ENCODE data around the gene CYB5RL. TPM values are rescaled to one million over a fixed set of nuclear protein-coding genes. Genes with fewer than 3 reads are reported as not detected.
"Not testable (repeated sequence)": the region's sequence is repeated elsewhere in the genome, so short reads cannot be mapped to it uniquely, and the experiment has no call there.

The CYB5RL gene
- polyA plus RNA-seq (2013, experiment 1 of 2; ENCODE audit: insufficient read length) = 6.5 TPM
- polyA plus RNA-seq (2013, experiment 2 of 2; ENCODE audit: insufficient read length) = 4.1 TPM

- DNase-seq = peak; percentile 96
Observed at GRCh38 chr1:54199765-54200518, at the start of gene CYB5RL, which contains the start of gene MRPL37. TSS of gene CYB5RL (minus strand) at chr1:54200030. CDS start at chr1:54195616, 4,414 bp downstream. TSS of gene MRPL37 (plus strand) at chr1:54200167. CDS start at chr1:54200244, 77 bp downstream.

- DNase-seq = no peak
Observed at GRCh38 chr1:54248966-54249365, 49.1 kb upstream of the CYB5RL start.

DNA sequence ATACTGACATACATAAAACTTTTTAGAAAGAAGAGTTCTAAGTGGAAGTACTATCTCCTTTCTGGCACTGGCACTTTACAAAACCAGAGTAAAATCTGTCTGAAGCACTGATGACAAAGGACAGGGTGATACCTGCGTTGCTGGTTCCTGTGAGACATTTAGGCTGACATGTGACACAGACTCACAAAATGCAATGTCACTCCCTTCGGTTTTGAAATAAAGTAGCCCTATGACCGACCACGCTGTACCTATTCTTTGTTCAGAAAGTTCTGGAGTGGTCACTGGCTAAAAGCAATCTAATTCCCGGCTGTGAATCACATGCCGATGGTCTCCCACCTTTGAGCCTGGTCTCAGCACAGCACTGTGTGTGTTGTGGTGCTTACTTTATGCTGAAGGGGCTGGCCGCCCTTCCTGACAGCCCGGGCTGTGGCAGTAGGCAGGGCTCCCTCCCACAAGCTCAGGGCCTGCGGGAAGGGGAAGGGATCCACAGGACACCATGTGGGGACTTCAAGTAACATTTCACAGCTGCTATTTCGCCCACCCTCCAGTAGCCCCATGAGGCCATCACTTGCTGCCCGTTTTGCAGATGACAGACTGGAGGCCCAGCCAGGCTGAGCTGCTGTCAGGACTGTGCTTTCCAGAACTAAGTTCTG lies 48.2 kb upstream of the CYB5RL start:
- DNase-seq = no peak

DNA sequence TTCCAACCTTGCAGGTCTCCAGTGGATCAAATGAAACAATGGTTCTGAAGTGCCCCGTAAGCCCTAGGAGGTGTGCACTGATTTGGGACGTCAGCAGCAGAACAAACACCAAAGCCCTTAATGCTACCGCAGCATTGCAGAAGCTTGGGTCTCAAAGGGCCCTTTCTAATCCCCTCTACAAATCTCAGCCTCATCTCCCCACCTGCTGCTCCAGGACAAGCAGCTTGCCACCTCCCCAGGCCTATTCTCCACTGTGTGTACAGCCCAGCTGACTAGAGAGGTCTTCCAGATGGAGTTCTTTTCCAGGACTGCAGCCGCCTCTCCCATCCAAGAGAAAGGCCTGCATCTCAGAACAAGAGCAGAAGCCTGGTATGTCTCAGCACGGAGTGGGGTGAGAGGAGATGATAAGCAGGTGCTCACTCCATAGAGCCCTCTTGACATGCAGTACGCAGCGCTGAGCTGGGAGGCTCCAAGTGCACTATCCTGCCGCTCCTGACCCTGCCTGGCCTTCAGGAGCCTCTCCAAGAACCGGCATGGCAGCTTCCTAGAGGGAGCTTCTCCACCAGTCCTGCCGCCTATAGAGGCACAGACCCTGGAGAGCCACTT lies 46.4 kb upstream of the CYB5RL start:
- DNase-seq = no peak

DNA sequence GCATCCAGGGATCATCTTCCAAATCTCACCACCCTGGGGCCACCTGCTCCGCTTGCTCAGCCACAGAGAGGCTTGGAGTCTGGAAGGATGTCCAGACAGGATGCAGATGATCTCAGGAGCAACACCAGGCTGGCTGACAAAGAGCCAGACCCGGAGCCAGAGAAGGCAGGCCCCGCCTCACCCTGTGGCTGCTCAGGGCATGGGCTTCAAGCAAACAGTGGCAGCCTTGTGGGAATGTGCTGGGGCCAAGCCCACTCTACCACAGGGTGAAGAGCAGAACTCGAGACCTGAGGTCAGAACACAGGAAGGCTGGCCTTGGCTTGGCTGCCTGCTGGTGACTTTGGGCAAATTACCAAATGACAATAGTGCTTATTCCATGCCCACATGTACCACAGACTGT lies 45.7 kb upstream of the CYB5RL start:
- no peak for DNase-seq

GRCh38 chr1:54244655-54245054 lies 44.8 kb upstream of the CYB5RL start:
- DNase-seq = no peak

GRCh38 chr1:54243022-54243421 lies 43.2 kb upstream of the CYB5RL start:
- DNase-seq = no peak

GRCh38 chr1:54241364-54241763 lies 41.5 kb upstream of the CYB5RL start:
- DNase-seq = no peak

- no peak for DNase-seq
Observed at GRCh38 chr1:54240741-54241335, 41.0 kb upstream of the CYB5RL start.

DNA sequence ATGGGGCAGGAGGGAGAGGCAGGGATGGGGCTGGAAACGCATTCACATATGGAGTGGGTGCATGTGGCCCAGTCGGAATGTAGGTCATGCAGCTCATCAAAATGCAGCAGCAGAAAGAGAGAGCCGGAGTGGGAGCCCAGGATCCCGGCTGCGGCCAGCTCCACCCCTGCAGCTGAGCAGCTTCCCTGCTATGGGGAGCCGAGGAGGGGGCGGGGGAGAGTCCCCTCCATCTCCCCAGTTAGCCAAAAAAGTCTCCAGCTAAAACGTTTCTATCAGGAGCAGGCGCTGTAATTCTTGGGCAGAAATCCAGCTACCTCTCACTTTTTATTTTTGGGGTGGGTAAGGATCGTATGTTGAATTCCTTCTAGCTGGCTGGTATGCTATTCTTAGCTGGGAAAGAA lies 39.8 kb upstream of the CYB5RL start:
- DNase-seq = peak; percentile 51

DNA sequence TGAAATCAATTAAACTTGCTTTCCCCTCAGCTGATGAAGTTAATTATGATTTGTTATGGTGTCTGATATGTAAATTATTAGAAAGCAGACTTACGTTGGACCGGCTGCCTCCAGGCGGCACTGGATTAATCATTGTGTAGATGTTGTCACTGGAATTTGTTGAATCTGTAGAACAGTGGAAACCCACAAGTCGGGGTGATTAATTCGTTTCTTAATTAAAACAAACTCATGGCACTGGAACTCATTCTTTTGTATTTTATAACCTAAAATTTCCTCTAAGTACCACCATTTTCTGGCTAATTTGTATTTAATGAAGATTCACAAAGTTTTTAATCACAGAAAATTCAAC lies 39.2 kb upstream of the CYB5RL start:
- no peak for DNase-seq

GRCh38 chr1:54238353-54239034 lies 38.7 kb upstream of the CYB5RL start:
- no peak for DNase-seq

GRCh38 chr1:54237586-54237985 lies 37.8 kb upstream of the CYB5RL start:
- no peak for DNase-seq

DNA sequence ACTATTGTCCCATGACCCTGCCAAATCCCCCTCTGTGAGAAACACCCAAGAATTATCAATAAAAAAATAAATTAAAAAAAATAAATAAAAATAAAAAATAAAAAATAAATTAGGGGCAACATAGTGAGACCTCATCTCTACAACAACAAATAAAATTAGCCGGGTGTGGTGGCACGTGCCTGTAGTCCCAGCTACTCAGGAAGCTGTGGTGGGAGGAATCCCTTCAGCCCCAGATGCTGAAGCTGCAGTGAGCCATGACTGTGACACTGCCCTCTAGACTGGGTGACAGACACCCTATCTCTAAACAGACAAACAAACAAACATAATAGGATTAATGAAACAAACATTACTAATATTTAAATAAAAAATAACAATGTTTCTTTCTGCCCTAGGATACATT lies 34.5 kb upstream of the CYB5RL start:
- no peak for DNase-seq

DNA sequence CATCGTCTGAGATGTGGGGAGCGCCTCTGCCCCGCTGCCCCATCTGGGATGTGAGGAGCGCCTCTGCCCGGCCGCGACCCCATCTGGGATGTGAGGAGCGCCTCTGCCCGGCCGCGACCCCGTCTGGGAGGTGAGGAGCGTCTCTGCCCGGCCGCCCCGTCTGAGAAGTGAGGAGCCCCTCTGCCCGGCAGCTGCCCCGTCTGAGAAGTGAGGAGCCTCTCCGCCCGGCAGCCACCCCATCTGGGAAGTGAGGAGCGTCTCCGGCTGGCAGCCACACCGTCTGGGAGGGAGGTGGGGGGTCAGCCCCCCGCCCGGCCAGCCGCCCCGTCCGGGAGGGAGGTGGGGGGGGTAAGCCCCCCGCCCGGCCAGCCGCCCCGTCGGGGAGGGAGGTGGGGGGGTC lies 33.4 kb upstream of the CYB5RL start:
- DNase-seq = not testable (repeated sequence)

- DNase-seq = no peak
Observed at GRCh38 chr1:54230507-54231339, 30.9 kb upstream of the CYB5RL start.

DNA sequence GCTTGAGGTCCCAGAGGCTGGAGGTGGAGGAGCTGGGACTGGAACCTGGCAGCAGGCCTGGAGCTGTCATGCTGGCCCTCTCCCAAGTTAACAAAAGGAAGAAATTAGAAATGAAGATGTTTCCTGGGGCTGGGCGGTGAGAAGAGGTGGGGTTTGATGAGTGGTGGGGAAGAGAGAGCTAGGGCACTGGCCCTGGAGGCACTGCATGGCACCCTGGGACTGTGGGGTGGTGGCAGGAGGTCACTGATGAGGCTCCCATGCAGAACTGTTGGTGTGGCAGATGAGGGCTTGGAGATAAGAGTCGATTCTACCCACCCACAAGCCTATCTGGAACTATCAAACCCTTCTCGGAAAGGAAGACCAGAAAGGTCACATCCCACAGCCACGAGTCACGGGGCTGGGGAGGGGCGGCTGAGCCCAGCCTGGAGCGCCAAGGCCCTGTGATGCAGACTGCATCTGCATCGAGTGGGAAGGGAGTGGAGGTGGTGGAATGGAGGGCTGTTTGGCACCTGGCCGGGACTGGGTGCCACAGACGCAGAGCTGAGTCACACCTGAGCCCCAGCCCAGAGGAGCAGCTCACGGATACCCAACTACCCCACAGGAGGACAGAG lies 29.6 kb upstream of the CYB5RL start:
- DNase-seq = peak; percentile 71

DNA sequence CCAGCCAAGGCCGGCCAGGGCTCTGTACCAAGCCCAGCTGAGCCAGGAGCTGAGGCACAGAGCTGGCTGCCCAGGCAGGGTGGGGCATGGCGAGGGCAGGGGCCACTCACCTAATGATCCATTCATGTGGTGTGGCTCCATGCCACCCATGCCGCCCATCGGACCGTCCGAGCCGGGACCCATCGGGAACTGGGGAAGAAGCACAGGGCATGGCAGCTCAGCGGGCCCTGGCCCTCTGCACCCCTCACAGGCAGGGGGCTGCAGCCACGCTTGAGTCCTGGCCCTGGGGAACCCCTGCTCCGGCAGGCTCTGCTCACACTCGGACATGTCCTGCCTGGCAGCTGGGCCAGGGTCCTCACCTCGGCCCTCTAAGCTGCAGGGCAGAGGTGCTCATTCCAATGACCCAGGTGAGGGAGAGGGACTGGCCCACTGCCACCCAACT lies 28.8 kb upstream of the CYB5RL start:
- DNase-seq = no peak

DNA sequence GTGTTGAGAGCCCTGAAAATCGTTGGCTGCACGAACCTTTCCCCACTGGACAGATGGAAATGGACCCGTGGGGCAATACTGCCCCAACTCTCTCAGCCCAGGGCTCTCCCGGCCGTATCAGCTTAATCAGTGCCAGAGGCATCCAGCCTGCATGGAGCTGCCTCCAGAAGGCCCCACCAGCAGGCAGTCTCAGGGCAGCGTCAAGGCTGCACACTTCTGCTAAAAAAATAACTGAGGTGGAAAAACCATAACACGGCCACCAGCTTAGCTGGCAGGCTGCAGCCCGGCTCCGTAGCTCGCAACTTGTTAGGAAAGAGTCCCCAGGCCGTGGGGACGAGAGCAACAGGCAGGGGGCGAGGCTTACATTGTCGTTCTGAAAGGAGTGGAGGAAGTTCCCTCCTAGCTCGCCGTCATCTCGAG lies 28.1 kb upstream of the CYB5RL start:
- DNase-seq = no peak

- DNase-seq = peak; percentile 68
Observed at GRCh38 chr1:54227091-54227602, 27.3 kb upstream of the CYB5RL start.
